WTC11 (cell line): ENCODE results near the gene ISY1. TPM values are rescaled to one million over a fixed set of nuclear protein-coding genes. Genes with fewer than 3 reads are reported as not detected.
A peak's percentile ranks its signal among the peaks of the same experiment; 100 is the strongest.

Experiments used
- ATAC-seq: fragments of 200-7000 bp; cut with Tn5 transposase; 2 replicates; pipeline ENCODE4 v1.10.0; 2021; ENCODE audit warnings: mild to moderate bottlenecking, moderate library complexity
- CTCF ChIA-PET: fragments of 300-600 bp; sonication (Branson Sonifier 250); formaldehyde crosslinking; loops from one replicate; lab custom pipeline; 2021; ENCODE audit warnings: antibody characterized with exemption; lab: Charles Lee
- POLR2A ChIA-PET: fragments of 350-600 bp; sonication (Branson Sonifier 250); formaldehyde crosslinking; loops from one replicate; lab custom pipeline; 2021; ENCODE audit warnings: antibody characterized with exemption; lab: Charles Lee
- DNase-seq: peaks from one replicate; pipeline ENCODE4 v3.0.0; 2021; ENCODE audit warnings: low spot score
- H3K27ac Mint-ChIP-seq: 2 replicates; pipeline ENCODE4 v1.8.0; 2021; ENCODE audit warnings: mixed read lengths
- H3K27me3 Mint-ChIP-seq: 2 replicates; pipeline ENCODE4 v1.8.0; 2021; ENCODE audit warnings: low read depth, mild to moderate bottlenecking, moderate library complexity, mixed read lengths
- H3K36me3 Mint-ChIP-seq: 2 replicates; pipeline ENCODE4 v1.8.0; 2021; ENCODE audit warnings: mixed read lengths
- H3K4me1 Mint-ChIP-seq: 2 replicates; pipeline ENCODE4 v1.8.0; 2022; ENCODE audit warnings: mixed read lengths
- H3K4me3 Mint-ChIP-seq: 2 replicates; pipeline ENCODE4 v1.8.0; 2021; ENCODE audit warnings: mild to moderate bottlenecking, moderate library complexity, mixed read lengths
- H3K9me3 Mint-ChIP-seq: 2 replicates; pipeline ENCODE4 v1.8.0; 2021; ENCODE audit warnings: mixed read lengths
- NFE2L1 ChIP-seq: sonication (generic); formaldehyde crosslinking; IDR thresholded peaks from 2 replicates; pipeline ENCODE4 v1.8.1; 2023; ENCODE audit warnings: missing genetic modification reagents
- SMAD4 ChIP-seq: sonication (generic); formaldehyde crosslinking; IDR thresholded peaks from 2 replicates; pipeline ENCODE4 v1.8.0; 2022; ENCODE audit warnings: mild to moderate bottlenecking, missing genetic modification reagents
- ZBTB21 ChIP-seq: sonication (generic); formaldehyde crosslinking; IDR thresholded peaks from 2 replicates; pipeline ENCODE4 v1.8.1; 2023; ENCODE audit warnings: mild to moderate bottlenecking, missing genetic modification reagents, borderline replicate concordance
- ZNF232 ChIP-seq: sonication (generic); formaldehyde crosslinking; IDR thresholded peaks from 2 replicates; pipeline ENCODE4 v1.8.0; 2022; ENCODE audit warnings: mild to moderate bottlenecking, missing genetic modification reagents
- total RNA-seq: library from RNA; stranded (reverse); gene quantifications from 3 replicates; pipeline ENCODE4 v1.2.3, GENCODE V29; 2021
- TF ChIP-seq, protein P1 (sequence below): sonication (generic); formaldehyde crosslinking; IDR thresholded peaks from 2 replicates; pipeline ENCODE4 v1.8.1; 2023; ENCODE audit warnings: mild to moderate bottlenecking, moderate library complexity, missing genetic modification reagents
- TF ChIP-seq, protein P2 (sequence below): fragments of 250-450 bp; sonication (Bioruptor Pico); IDR thresholded peaks from 2 replicates; pipeline ENCODE4 v1.9.0; 2021; ENCODE audit warnings: mild to moderate bottlenecking, borderline replicate concordance
- TF ChIP-seq, protein P3 (sequence below): sonication (generic); formaldehyde crosslinking; IDR thresholded peaks from 2 replicates; pipeline ENCODE4 v1.8.1; 2022; ENCODE audit warnings: low read depth, mild to moderate bottlenecking, moderate library complexity, missing genetic modification reagents, borderline replicate concordance
- TF ChIP-seq, protein P4 (sequence below): fragments of 250-450 bp; sonication (Bioruptor Pico); conservative IDR thresholded peaks from 2 replicates; pipeline ENCODE4 v1.9.0; 2021; ENCODE audit warnings: mild to moderate bottlenecking
- TF ChIP-seq, protein P5 (sequence below): sonication (generic); formaldehyde crosslinking; IDR thresholded peaks from 2 replicates; pipeline ENCODE4 v1.8.0; 2022; ENCODE audit warnings: missing genetic modification reagents
- TF ChIP-seq, protein P6 (sequence below): sonication (generic); formaldehyde crosslinking; IDR thresholded peaks from 2 replicates; pipeline ENCODE4 v1.8.0; 2023; ENCODE audit warnings: missing genetic modification reagents
- TF ChIP-seq, protein P7 (sequence below): sonication (generic); formaldehyde crosslinking; IDR thresholded peaks from 2 replicates; pipeline ENCODE4 v1.8.0; 2022; ENCODE audit warnings: mild to moderate bottlenecking, missing genetic modification reagents
- TF ChIP-seq, protein P8 (sequence below): sonication (generic); formaldehyde crosslinking; IDR thresholded peaks from 2 replicates; pipeline ENCODE4 v1.8.1; 2022; ENCODE audit warnings: missing genetic modification reagents, borderline replicate concordance
- TF ChIP-seq, protein P9 (sequence below): sonication (generic); formaldehyde crosslinking; IDR thresholded peaks from 2 replicates; pipeline ENCODE4 v1.8.0; 2022; ENCODE audit warnings: mild to moderate bottlenecking, missing genetic modification reagents
- TF ChIP-seq, protein P10 (sequence below): fragments of 250-450 bp; sonication (Bioruptor Pico); IDR thresholded peaks from 2 replicates; pipeline ENCODE4 v1.9.0; 2021; ENCODE audit warnings: mild to moderate bottlenecking

Gene ISY1
- total RNA-seq, 1 experiment from 2014 or later: 25.0 TPM

DNA sequence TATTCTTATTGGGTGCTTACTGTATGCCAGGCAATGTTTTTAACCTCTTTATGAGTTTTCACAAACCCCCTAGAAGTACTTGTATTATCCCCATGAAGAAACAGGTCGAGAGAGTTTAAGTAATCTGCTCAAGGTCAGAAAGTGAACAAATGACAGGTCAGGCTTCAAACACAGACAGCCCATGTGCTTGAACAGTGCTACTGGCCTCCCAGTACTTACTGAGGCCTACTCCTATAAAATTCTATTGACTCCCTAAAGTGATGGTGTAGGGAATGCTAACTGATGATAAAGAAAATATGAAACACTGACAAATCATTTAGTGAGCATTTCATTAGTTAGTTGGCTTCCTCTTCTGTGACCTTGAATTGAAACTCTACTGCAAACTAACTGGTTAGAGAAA is 27.0 kb upstream of the ISY1 start:
- ChIA-PET POLR2A (no interaction called here), CTCF (interaction anchor here (2.1 kb wide), 1 partner anchor 58 kb away, joined by 12 read pairs; no protein-coding TSS in a partner anchor)
- TF ChIP-seq ZBTB21 (CRISPR knock-in tag) (no peak), NFE2L1 (CRISPR knock-in tag) (no peak), ZNF232 (no peak), SMAD4 (CRISPR knock-in tag) (no peak)
- TF ChIP-seq, protein P1, sequence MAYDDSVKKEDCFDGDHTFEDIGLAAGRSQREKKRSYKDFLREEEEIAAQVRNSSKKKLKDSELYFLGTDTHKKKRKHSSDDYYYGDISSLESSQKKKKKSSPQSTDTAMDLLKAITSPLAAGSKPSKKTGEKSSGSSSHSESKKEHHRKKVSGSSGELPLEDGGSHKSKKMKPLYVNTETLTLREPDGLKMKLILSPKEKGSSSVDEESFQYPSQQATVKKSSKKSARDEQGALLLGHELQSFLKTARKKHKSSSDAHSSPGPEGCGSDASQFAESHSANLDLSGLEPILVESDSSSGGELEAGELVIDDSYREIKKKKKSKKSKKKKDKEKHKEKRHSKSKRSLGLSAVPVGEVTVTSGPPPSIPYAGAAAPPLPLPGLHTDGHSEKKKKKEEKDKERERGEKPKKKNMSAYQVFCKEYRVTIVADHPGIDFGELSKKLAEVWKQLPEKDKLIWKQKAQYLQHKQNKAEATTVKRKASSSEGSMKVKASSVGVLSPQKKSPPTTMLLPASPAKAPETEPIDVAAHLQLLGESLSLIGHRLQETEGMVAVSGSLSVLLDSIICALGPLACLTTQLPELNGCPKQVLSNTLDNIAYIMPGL (CRISPR knock-in tag): no peak
- TF ChIP-seq, protein P2, sequence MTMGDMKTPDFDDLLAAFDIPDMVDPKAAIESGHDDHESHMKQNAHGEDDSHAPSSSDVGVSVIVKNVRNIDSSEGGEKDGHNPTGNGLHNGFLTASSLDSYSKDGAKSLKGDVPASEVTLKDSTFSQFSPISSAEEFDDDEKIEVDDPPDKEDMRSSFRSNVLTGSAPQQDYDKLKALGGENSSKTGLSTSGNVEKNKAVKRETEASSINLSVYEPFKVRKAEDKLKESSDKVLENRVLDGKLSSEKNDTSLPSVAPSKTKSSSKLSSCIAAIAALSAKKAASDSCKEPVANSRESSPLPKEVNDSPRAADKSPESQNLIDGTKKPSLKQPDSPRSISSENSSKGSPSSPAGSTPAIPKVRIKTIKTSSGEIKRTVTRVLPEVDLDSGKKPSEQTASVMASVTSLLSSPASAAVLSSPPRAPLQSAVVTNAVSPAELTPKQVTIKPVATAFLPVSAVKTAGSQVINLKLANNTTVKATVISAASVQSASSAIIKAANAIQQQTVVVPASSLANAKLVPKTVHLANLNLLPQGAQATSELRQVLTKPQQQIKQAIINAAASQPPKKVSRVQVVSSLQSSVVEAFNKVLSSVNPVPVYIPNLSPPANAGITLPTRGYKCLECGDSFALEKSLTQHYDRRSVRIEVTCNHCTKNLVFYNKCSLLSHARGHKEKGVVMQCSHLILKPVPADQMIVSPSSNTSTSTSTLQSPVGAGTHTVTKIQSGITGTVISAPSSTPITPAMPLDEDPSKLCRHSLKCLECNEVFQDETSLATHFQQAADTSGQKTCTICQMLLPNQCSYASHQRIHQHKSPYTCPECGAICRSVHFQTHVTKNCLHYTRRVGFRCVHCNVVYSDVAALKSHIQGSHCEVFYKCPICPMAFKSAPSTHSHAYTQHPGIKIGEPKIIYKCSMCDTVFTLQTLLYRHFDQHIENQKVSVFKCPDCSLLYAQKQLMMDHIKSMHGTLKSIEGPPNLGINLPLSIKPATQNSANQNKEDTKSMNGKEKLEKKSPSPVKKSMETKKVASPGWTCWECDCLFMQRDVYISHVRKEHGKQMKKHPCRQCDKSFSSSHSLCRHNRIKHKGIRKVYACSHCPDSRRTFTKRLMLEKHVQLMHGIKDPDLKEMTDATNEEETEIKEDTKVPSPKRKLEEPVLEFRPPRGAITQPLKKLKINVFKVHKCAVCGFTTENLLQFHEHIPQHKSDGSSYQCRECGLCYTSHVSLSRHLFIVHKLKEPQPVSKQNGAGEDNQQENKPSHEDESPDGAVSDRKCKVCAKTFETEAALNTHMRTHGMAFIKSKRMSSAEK (CRISPR knock-in tag): no peak
- TF ChIP-seq, protein P3, sequence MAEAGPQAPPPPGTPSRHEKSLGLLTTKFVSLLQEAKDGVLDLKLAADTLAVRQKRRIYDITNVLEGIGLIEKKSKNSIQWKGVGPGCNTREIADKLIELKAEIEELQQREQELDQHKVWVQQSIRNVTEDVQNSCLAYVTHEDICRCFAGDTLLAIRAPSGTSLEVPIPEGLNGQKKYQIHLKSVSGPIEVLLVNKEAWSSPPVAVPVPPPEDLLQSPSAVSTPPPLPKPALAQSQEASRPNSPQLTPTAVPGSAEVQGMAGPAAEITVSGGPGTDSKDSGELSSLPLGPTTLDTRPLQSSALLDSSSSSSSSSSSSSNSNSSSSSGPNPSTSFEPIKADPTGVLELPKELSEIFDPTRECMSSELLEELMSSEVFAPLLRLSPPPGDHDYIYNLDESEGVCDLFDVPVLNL (CRISPR knock-in tag): no peak
- TF ChIP-seq, protein P4, sequence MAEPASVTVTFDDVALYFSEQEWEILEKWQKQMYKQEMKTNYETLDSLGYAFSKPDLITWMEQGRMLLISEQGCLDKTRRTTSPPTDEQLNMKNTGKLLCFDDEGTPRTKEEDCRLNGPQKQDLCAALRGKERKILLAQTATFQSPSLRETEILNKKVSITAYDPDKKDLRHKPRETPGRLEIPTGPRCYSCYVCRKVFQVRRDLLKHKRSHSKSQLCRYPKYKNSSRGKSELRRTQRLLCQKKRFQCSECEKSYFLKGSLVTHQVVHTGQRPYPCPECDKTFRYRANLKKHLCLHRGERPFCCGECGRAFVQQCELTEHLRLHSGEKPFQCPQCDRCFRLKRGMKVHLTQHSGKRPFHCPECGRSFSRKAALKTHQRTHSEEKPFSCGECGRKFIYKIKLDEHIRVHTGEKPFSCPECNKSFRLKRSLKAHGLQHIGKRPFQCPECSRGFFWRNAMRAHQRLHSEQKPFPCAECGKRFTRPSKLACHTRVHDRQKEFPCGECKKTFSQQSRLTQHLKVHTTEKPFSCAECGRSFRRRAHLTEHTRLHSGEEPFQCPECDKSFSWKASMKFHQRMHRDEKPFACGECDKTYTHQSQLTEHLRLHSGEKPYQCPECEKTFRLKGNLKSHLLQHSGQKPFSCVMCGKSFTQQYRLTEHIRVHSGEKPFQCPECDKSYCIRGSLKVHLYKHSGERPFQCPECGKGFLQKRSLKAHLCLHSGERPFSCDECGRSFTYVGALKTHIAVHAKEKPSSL (CRISPR knock-in tag): no peak
- TF ChIP-seq, protein P5, sequence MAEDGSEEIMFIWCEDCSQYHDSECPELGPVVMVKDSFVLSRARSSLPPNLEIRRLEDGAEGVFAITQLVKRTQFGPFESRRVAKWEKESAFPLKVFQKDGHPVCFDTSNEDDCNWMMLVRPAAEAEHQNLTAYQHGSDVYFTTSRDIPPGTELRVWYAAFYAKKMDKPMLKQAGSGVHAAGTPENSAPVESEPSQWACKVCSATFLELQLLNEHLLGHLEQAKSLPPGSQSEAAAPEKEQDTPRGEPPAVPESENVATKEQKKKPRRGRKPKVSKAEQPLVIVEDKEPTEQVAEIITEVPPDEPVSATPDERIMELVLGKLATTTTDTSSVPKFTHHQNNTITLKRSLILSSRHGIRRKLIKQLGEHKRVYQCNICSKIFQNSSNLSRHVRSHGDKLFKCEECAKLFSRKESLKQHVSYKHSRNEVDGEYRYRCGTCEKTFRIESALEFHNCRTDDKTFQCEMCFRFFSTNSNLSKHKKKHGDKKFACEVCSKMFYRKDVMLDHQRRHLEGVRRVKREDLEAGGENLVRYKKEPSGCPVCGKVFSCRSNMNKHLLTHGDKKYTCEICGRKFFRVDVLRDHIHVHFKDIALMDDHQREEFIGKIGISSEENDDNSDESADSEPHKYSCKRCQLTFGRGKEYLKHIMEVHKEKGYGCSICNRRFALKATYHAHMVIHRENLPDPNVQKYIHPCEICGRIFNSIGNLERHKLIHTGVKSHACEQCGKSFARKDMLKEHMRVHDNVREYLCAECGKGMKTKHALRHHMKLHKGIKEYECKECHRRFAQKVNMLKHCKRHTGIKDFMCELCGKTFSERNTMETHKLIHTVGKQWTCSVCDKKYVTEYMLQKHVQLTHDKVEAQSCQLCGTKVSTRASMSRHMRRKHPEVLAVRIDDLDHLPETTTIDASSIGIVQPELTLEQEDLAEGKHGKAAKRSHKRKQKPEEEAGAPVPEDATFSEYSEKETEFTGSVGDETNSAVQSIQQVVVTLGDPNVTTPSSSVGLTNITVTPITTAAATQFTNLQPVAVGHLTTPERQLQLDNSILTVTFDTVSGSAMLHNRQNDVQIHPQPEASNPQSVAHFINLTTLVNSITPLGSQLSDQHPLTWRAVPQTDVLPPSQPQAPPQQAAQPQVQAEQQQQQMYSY (CRISPR knock-in tag): no peak
- TF ChIP-seq, protein P6, sequence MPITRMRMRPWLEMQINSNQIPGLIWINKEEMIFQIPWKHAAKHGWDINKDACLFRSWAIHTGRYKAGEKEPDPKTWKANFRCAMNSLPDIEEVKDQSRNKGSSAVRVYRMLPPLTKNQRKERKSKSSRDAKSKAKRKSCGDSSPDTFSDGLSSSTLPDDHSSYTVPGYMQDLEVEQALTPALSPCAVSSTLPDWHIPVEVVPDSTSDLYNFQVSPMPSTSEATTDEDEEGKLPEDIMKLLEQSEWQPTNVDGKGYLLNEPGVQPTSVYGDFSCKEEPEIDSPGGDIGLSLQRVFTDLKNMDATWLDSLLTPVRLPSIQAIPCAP (CRISPR knock-in tag): no peak
- TF ChIP-seq, protein P7, sequence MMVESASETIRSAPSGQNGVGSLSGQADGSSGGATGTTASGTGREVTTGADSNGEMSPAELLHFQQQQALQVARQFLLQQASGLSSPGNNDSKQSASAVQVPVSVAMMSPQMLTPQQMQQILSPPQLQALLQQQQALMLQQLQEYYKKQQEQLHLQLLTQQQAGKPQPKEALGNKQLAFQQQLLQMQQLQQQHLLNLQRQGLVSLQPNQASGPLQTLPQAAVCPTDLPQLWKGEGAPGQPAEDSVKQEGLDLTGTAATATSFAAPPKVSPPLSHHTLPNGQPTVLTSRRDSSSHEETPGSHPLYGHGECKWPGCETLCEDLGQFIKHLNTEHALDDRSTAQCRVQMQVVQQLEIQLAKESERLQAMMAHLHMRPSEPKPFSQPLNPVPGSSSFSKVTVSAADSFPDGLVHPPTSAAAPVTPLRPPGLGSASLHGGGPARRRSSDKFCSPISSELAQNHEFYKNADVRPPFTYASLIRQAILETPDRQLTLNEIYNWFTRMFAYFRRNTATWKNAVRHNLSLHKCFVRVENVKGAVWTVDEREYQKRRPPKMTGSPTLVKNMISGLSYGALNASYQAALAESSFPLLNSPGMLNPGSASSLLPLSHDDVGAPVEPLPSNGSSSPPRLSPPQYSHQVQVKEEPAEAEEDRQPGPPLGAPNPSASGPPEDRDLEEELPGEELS (CRISPR knock-in tag): no peak
- TF ChIP-seq, protein P8, sequence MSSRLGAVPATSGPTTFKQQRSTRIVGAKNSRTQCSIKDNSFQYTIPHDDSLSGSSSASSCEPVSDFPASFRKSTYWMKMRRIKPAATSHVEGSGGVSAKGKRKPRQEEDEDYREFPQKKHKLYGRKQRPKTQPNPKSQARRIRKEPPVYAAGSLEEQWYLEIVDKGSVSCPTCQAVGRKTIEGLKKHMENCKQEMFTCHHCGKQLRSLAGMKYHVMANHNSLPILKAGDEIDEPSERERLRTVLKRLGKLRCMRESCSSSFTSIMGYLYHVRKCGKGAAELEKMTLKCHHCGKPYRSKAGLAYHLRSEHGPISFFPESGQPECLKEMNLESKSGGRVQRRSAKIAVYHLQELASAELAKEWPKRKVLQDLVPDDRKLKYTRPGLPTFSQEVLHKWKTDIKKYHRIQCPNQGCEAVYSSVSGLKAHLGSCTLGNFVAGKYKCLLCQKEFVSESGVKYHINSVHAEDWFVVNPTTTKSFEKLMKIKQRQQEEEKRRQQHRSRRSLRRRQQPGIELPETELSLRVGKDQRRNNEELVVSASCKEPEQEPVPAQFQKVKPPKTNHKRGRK (CRISPR knock-in tag): no peak
- TF ChIP-seq, protein P9, sequence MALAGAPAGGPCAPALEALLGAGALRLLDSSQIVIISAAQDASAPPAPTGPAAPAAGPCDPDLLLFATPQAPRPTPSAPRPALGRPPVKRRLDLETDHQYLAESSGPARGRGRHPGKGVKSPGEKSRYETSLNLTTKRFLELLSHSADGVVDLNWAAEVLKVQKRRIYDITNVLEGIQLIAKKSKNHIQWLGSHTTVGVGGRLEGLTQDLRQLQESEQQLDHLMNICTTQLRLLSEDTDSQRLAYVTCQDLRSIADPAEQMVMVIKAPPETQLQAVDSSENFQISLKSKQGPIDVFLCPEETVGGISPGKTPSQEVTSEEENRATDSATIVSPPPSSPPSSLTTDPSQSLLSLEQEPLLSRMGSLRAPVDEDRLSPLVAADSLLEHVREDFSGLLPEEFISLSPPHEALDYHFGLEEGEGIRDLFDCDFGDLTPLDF (CRISPR knock-in tag): no peak
- TF ChIP-seq, protein P10, sequence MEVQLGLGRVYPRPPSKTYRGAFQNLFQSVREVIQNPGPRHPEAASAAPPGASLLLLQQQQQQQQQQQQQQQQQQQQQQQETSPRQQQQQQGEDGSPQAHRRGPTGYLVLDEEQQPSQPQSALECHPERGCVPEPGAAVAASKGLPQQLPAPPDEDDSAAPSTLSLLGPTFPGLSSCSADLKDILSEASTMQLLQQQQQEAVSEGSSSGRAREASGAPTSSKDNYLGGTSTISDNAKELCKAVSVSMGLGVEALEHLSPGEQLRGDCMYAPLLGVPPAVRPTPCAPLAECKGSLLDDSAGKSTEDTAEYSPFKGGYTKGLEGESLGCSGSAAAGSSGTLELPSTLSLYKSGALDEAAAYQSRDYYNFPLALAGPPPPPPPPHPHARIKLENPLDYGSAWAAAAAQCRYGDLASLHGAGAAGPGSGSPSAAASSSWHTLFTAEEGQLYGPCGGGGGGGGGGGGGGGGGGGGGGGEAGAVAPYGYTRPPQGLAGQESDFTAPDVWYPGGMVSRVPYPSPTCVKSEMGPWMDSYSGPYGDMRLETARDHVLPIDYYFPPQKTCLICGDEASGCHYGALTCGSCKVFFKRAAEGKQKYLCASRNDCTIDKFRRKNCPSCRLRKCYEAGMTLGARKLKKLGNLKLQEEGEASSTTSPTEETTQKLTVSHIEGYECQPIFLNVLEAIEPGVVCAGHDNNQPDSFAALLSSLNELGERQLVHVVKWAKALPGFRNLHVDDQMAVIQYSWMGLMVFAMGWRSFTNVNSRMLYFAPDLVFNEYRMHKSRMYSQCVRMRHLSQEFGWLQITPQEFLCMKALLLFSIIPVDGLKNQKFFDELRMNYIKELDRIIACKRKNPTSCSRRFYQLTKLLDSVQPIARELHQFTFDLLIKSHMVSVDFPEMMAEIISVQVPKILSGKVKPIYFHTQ (CRISPR knock-in tag): no peak

More for the DNA sequence above, 27.0 kb upstream of the ISY1 start:
- H3K27ac Mint-ChIP-seq: peak overlapping the region; percentile 44
- 0 out of 2 replicates have a peak, but pooled peaks cover under 1% of the 10 kb centered on the region for H3K36me3 Mint-ChIP-seq
- no peaks in the 10 kb centered on the region for H3K27me3 Mint-ChIP-seq
- peaks cover 3% of the 10 kb centered on the region for H3K4me1 Mint-ChIP-seq
- H3K9me3 Mint-ChIP-seq: no peaks in the 10 kb centered on the region
- DNase-seq (no peak), ATAC-seq (no peak)
- no peak overlapping the region for H3K4me3 Mint-ChIP-seq
